ENCODE measurements around the gene USP24. TPM values are rescaled to one million over a fixed set of nuclear protein-coding genes. Genes with fewer than 3 reads are reported as not detected.

The USP24 gene
- polyA plus RNA-seq, 1 donor from 2014 or later, result 29.5 TPM

- no peaks in the 10 kb centered on the region for H3K27me3 ChIP-seq (ENCODE audit: insufficient read depth, low read depth, low read length)
- TF ChIP-seq SMC3 (conservative IDR thresholded peaks at IDR 0.05; ENCODE audit: poor library complexity) (no peak), MXI1 (conservative IDR thresholded peaks at IDR 0.05; ENCODE audit: poor library complexity, severe bottlenecking) (no peak), EZH2 (IDR thresholded peaks at IDR 0.05; ENCODE audit: borderline replicate concordance, insufficient read depth, low read length, poor library complexity, severe bottlenecking) (no peak), TAF1 (IDR thresholded peaks at IDR 0.05; ENCODE audit: low read depth) (no peak), POLR2AphosphoS5 (IDR thresholded peaks at IDR 0.05) (no peak), RAD21 (conservative IDR thresholded peaks at IDR 0.05) (no peak), EP300 (conservative IDR thresholded peaks at IDR 0.05; ENCODE audit: poor library complexity, severe bottlenecking) (no peak), REST (IDR thresholded peaks at IDR 0.05; ENCODE audit: borderline replicate concordance) (no peak)
- TF ChIP-seq, protein P1, sequence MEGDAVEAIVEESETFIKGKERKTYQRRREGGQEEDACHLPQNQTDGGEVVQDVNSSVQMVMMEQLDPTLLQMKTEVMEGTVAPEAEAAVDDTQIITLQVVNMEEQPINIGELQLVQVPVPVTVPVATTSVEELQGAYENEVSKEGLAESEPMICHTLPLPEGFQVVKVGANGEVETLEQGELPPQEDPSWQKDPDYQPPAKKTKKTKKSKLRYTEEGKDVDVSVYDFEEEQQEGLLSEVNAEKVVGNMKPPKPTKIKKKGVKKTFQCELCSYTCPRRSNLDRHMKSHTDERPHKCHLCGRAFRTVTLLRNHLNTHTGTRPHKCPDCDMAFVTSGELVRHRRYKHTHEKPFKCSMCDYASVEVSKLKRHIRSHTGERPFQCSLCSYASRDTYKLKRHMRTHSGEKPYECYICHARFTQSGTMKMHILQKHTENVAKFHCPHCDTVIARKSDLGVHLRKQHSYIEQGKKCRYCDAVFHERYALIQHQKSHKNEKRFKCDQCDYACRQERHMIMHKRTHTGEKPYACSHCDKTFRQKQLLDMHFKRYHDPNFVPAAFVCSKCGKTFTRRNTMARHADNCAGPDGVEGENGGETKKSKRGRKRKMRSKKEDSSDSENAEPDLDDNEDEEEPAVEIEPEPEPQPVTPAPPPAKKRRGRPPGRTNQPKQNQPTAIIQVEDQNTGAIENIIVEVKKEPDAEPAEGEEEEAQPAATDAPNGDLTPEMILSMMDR (IDR thresholded peaks at IDR 0.05; ENCODE audit: poor library complexity, severe bottlenecking), result no peak
- no peaks in the 10 kb centered on the region for H3K9me2 ChIP-seq (ENCODE audit: insufficient read depth, low read length)
- no peak overlapping the region for H3K9ac ChIP-seq (ENCODE audit: low read length)
- H3K36me3 ChIP-seq (ENCODE audit: insufficient read depth, low read length), result peaks cover 4% of the 10 kb centered on the region
- H3K9me3 ChIP-seq (ENCODE audit: low read length), result no peaks in the 10 kb centered on the region
- H3K79me2 ChIP-seq (replicated peaks; ENCODE audit: insufficient read depth, low read length), result no peaks in the 10 kb centered on the region
- no peak overlapping the region for H3K4me3 ChIP-seq (ENCODE audit: low read length)
- H2AFZ ChIP-seq (ENCODE audit: low read depth, low read length), result no peak overlapping the region
- H4K20me1 ChIP-seq (ENCODE audit: insufficient read depth), result no peaks in the 10 kb centered on the region
- H3F3A ChIP-seq (ENCODE audit: insufficient read depth, low read length, poor library complexity, severe bottlenecking), result no peaks in the 10 kb centered on the region
- no peak overlapping the region for H3K27ac ChIP-seq (ENCODE audit: low read length)
- H3K4me2 ChIP-seq (ENCODE audit: low read length), result no peak overlapping the region
Measured at GRCh38 chr1:55074455-55074854, 140.7 kb downstream of the USP24 start.

DNA sequence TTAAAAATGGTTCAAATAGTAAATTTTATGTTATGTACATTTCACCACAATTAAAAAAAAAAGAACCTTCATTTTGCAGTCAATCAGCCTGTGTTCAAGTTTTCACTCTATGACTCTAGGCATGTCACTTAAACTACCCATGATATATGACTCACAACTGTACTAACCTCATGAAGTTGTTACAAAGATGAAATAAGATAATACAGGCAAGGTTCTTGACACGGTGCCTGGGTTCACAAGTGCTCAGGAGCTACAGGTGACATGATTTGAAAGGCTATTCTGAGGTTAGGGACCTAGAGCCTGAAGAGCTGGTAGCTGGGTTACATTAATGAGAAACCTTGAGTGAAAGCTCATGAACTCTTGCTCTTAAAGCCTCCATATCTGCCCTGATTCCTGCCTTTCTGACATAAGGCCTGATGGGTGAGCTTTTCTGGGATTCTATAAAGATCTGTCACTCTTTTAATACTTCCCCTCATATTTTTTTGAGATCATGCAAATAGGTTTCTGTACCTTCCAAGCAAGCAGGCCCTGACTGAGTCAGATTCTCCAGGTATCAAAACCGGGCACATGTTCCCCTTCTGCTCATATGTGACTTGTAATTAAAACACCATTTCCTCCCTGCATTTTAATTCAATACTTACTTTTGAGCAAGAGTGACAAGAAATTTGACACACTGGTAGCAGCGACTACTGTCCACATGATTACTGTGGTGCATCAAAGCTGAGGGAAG lies 141.8 kb downstream of the USP24 start:
- no peak for TF ChIP-seq EP300 (conservative IDR thresholded peaks at IDR 0.05; ENCODE audit: poor library complexity, severe bottlenecking)
- TF ChIP-seq SMC3 (conservative IDR thresholded peaks at IDR 0.05; ENCODE audit: poor library complexity), result no peak
- TF ChIP-seq TAF1 (IDR thresholded peaks at IDR 0.05; ENCODE audit: low read depth), result no peak
- TF ChIP-seq RAD21 (conservative IDR thresholded peaks at IDR 0.05), result no peak
- TF ChIP-seq POLR2AphosphoS5 (IDR thresholded peaks at IDR 0.05), result no peak
- TF ChIP-seq MXI1 (conservative IDR thresholded peaks at IDR 0.05; ENCODE audit: poor library complexity, severe bottlenecking), result no peak
- TF ChIP-seq REST (IDR thresholded peaks at IDR 0.05; ENCODE audit: borderline replicate concordance), result no peak
- TF ChIP-seq, protein P1 (IDR thresholded peaks at IDR 0.05; ENCODE audit: poor library complexity, severe bottlenecking), result no peak
- no peak for TF ChIP-seq EZH2 (IDR thresholded peaks at IDR 0.05; ENCODE audit: borderline replicate concordance, insufficient read depth, low read length, poor library complexity, severe bottlenecking)
- no peaks in the 10 kb centered on the region for H3K9me3 ChIP-seq (ENCODE audit: low read length)
- no peak overlapping the region for H3K4me3 ChIP-seq (ENCODE audit: low read length)
- no peaks in the 10 kb centered on the region for H4K20me1 ChIP-seq (ENCODE audit: insufficient read depth)
- no peaks in the 10 kb centered on the region for H3K9me2 ChIP-seq (ENCODE audit: insufficient read depth, low read length)
- H3K9ac ChIP-seq (ENCODE audit: low read length), result no peak overlapping the region
- no peaks in the 10 kb centered on the region for H3K27me3 ChIP-seq (ENCODE audit: insufficient read depth, low read depth, low read length)
- H3K4me2 ChIP-seq (ENCODE audit: low read length), result no peak overlapping the region
- no peak overlapping the region for H2AFZ ChIP-seq (ENCODE audit: low read depth, low read length)
- no peak overlapping the region for H3K27ac ChIP-seq (ENCODE audit: low read length)
- H3K79me2 ChIP-seq (replicated peaks; ENCODE audit: insufficient read depth, low read length), result no peaks in the 10 kb centered on the region
- peaks cover 4% of the 10 kb centered on the region for H3K36me3 ChIP-seq (ENCODE audit: insufficient read depth, low read length)
- no peaks in the 10 kb centered on the region for H3F3A ChIP-seq (ENCODE audit: insufficient read depth, low read length, poor library complexity, severe bottlenecking)

Measured in neural cell (in vitro differentiated cells).